Measurements from ENCODE around the gene SLC25A27.
A peak's percentile ranks its signal among the peaks of the same experiment; 100 is the strongest.

Gene SLC25A27

GRCh38 chr6:46667377-46667776 is 14.6 kb downstream of the SLC25A27 start:
- H3K4me3 ChIP-seq (ENCODE audit: low read length): no peak overlapping the region
- no peak for TF ChIP-seq CTCF (IDR thresholded peaks at IDR 0.05; ENCODE audit: insufficient read depth, low read depth, low read length, missing control alignments)
- DNase-seq (ENCODE audit: low read depth): peak; percentile 19

GRCh38 chr6:46674410-46674809 is 21.6 kb downstream of the SLC25A27 start:
- DNase-seq (ENCODE audit: low read depth): no peak
- H3K4me3 ChIP-seq (ENCODE audit: low read length): no peak overlapping the region
- no peak for TF ChIP-seq CTCF (IDR thresholded peaks at IDR 0.05; ENCODE audit: insufficient read depth, low read depth, low read length, missing control alignments)

- H3K4me3 ChIP-seq (ENCODE audit: low read length): no peak overlapping the region
- no peak for DNase-seq (ENCODE audit: low read depth)
- TF ChIP-seq CTCF (IDR thresholded peaks at IDR 0.05; ENCODE audit: insufficient read depth, low read depth, low read length, missing control alignments): no peak
Measured at GRCh38 chr6:46676604-46677313, 24.0 kb downstream of the SLC25A27 start.

GRCh38 chr6:46677314-46677654 is 24.5 kb downstream of the SLC25A27 start:
- DNase-seq (ENCODE audit: low read depth): peak; percentile 13
- no peak overlapping the region for H3K4me3 ChIP-seq (ENCODE audit: low read length)
- peak; percentile 60 for TF ChIP-seq CTCF (IDR thresholded peaks at IDR 0.05; ENCODE audit: insufficient read depth, low read depth, low read length, missing control alignments)

GRCh38 chr6:46684771-46685170 is 32.0 kb downstream of the SLC25A27 start:
- no peak for TF ChIP-seq CTCF (IDR thresholded peaks at IDR 0.05; ENCODE audit: insufficient read depth, low read depth, low read length, missing control alignments)
- peak; percentile 57 for DNase-seq (ENCODE audit: low read depth)
- no peak overlapping the region for H3K4me3 ChIP-seq (ENCODE audit: low read length)

- no peak for DNase-seq (ENCODE audit: low read depth)
- H3K4me3 ChIP-seq (ENCODE audit: low read length): no peak within 1 kb of the TSS
- TF ChIP-seq CTCF (IDR thresholded peaks at IDR 0.05; ENCODE audit: insufficient read depth, low read depth, low read length, missing control alignments): no peak
Measured at GRCh38 chr6:46687619-46688097, 34.9 kb downstream of the SLC25A27 start, which contains the start of gene TDRD6. TDRD6 (plus strand) TSS chr6:46687885; CDS start chr6:46688129, 244 bp downstream.

Data from epithelial cell of esophagus (primary cell).